Measurements from ENCODE around the gene EFCAB14. TPM values are rescaled to one million over a fixed set of nuclear protein-coding genes. Genes with fewer than 3 reads are reported as not detected.
"Not testable (repeated sequence)": the region's sequence is repeated elsewhere in the genome, so short reads cannot be mapped to it uniquely, and the experiment has no call there.

EFCAB14 gene
- total RNA-seq, 1 donor from 2014 or later: 99.8 TPM

DNA sequence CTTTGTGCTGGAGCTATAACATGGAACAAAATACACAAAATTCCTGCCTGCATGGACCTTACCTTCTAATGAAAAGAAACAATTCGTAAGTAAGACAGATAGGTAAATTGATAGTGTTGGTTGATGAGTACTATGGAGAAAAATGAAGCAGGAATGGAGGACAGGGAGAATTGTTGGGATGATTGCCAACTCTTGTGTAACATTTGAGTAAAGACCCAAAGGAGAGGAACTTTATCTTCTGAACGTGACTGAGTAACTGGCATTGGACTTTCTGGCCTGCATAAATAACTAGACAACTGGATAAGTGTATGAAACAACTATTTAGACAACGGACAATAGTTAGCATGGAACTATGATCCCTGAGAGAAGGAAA, 6.8 kb upstream of the EFCAB14 start:
- no peaks in the 10 kb centered on the region for H3K9me3 ChIP-seq
- no peak overlapping the region for H3K4me3 ChIP-seq
- H3K36me3 ChIP-seq: no peaks in the 10 kb centered on the region
- no peak for DNase-seq (ENCODE audit: low spot score in 2 of 2)
- H3K27ac ChIP-seq: no peak overlapping the region
- H3K27me3 ChIP-seq: no peaks in the 10 kb centered on the region
- H3K4me1 ChIP-seq: no peaks in the 10 kb centered on the region
- intact Hi-C loops (cut with DNase I): loop anchor here (2.0 to 10.0 kb wide), 2 partner anchors 249 to 281 kb away; no protein-coding TSS in a partner anchor
- TF ChIP-seq, protein P1, sequence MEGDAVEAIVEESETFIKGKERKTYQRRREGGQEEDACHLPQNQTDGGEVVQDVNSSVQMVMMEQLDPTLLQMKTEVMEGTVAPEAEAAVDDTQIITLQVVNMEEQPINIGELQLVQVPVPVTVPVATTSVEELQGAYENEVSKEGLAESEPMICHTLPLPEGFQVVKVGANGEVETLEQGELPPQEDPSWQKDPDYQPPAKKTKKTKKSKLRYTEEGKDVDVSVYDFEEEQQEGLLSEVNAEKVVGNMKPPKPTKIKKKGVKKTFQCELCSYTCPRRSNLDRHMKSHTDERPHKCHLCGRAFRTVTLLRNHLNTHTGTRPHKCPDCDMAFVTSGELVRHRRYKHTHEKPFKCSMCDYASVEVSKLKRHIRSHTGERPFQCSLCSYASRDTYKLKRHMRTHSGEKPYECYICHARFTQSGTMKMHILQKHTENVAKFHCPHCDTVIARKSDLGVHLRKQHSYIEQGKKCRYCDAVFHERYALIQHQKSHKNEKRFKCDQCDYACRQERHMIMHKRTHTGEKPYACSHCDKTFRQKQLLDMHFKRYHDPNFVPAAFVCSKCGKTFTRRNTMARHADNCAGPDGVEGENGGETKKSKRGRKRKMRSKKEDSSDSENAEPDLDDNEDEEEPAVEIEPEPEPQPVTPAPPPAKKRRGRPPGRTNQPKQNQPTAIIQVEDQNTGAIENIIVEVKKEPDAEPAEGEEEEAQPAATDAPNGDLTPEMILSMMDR (IDR thresholded peaks at IDR 0.05): no peak

DNA sequence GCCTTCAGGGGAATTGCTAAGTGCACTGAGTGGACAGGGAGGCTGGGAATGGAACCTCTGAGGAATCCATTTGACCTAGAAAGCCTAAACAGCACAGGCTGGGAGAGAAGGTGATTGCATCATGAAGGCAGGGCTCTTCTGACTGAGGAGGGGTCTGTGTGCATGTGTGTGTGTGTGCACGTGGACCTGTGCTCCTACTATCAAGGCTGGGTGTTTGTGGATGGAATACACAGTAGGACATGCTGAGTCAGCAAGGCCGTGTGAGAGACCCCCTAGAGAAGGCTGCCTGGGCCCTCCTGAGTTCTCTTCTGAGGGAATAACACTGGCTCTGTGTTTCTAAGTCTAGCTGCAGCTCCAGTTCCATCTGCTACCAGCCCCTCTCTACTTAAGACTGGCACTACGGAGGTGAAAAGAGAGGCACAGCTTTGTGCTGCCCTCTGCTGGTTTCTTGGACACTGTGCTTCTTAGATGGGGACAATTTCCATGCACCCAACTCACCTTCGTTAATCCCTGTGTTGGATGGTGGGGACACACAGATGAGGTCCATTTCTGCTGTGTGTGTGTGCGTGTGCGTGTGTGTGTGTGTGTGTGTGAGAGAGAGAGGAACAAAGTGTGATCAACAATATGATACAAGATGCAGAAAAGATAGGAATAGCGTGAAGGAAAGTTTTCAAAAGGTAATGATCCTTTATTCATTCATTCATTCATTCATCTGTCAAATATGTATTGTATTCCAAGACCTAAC, 6.2 kb upstream of the EFCAB14 start:
- Histone ChIP-seq H3K4me1 (no peaks in the 10 kb centered on the region), H3K27me3 (no peaks in the 10 kb centered on the region), H3K36me3 (no peaks in the 10 kb centered on the region), H3K4me3 (no peak overlapping the region), H3K27ac (no peak overlapping the region), H3K9me3 (no peaks in the 10 kb centered on the region)
- intact Hi-C loops (cut with DNase I): loop anchor here (2.0 to 10.0 kb wide), 2 partner anchors 248 to 280 kb away; no protein-coding TSS in a partner anchor
- TF ChIP-seq, protein P1 (IDR thresholded peaks at IDR 0.05): peak; percentile 65 to 83 (median 66)
- peak in 1 of 2 donors; percentile 80 for DNase-seq (ENCODE audit: low spot score in 2 of 2)

DNA sequence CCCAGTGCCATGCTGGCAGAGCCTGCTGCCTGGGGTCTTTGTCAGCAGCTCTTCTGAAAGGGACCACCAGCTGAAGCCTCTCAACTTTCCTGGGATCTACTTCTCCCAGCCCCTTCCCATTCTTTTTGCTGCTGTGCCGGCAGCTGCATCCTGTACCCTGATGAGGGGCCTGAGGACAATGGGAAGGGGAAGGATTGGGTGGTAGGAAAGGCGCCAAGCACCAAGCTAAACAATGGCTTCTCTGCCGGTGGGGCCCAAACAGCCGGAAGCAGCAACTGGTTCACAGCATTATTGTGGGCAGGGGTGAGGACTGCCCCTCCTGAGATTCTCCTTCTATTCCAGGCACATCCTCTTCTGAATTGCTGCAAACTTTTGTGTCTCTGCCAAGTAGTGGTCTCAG, 5.0 kb upstream of the EFCAB14 start:
- Histone ChIP-seq H3K27me3 (no peaks in the 10 kb centered on the region), H3K4me1 (peaks cover 0 to 5% of the 10 kb centered on the region in 2 donors), H3K36me3 (no peaks in the 10 kb centered on the region), H3K9me3 (no peaks in the 10 kb centered on the region), H3K4me3 (no peak overlapping the region), H3K27ac (no peak overlapping the region)
- TF ChIP-seq, protein P1 (IDR thresholded peaks at IDR 0.05): no peak
- intact Hi-C loops (cut with DNase I): loop anchor here (1.0 to 10.0 kb wide), 3 partner anchors 247 to 318 kb away; no protein-coding TSS in a partner anchor
- DNase-seq (ENCODE audit: low spot score in 2 of 2): no peak

DNA sequence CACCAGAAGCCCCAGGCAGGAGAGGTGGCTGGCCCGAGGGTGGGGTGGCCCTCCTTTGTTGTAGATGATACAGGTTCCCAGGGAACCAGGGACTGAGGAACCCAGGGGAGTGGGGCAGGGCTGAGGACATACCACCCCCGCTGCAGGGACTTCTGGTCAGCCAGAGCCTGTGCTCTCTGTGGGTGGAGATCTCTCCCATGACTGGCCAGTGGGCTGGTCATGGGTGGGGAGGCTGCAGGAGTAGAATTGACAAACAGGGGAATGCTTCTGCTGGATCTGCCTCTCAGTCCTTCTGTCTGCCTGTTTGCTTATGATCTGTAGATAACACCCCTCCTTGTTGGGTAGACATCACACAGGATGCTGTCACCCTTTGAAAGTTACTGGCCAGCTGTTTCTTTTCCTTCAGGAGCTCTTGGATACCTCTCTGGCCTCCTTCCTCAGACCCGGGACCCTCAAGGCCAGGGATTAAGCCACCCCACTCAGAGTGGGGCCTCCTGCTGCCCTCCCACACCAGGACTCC, 2.8 kb upstream of the EFCAB14 start:
- TF ChIP-seq, protein P1 (IDR thresholded peaks at IDR 0.05): no peak
- H3K9me3 ChIP-seq: no peaks in the 10 kb centered on the region
- H3K4me1 ChIP-seq: peaks cover 12 to 18% of the 10 kb centered on the region in 2 donors
- DNase-seq (ENCODE audit: low spot score in 2 of 2): no peak
- no peaks in the 10 kb centered on the region for H3K27me3 ChIP-seq
- H3K27ac ChIP-seq: no peak overlapping the region
- no peaks in the 10 kb centered on the region for H3K36me3 ChIP-seq
- intact Hi-C loops (cut with DNase I): loop anchor here (10.0 kb wide), 1 partner anchor 277 kb away; no protein-coding TSS in a partner anchor
- no peak overlapping the region for H3K4me3 ChIP-seq

DNA sequence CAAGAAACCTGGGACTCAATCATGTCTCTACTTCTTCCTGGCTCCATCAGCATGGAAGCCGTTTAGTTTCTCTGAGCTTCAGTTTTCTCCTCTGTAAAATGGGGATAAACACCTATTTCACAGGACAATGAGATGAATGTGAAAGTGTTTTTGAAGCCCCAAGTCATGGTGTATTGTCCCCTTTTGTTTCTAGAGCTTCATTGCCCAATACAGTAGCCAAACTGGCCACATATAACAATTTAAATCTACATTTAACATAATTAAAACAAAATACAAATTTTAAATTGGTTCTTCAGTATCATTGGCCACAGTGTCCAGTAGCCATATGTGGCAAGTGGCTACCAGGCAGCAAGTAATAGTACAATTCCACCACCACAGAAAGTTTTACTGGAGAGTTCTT, 2.3 kb upstream of the EFCAB14 start:
- Histone ChIP-seq H3K27me3 (no peaks in the 10 kb centered on the region), H3K9me3 (no peaks in the 10 kb centered on the region), H3K27ac (no peak overlapping the region), H3K4me3 (no peak overlapping the region), H3K4me1 (peaks cover 12 to 20% of the 10 kb centered on the region in 2 donors), H3K36me3 (no peaks in the 10 kb centered on the region)
- intact Hi-C loops (cut with DNase I): loop anchor here (10.0 kb wide), 1 partner anchor 276 kb away; no protein-coding TSS in a partner anchor
- TF ChIP-seq, protein P1 (IDR thresholded peaks at IDR 0.05): no peak
- no peak for DNase-seq (ENCODE audit: low spot score in 2 of 2)

DNA sequence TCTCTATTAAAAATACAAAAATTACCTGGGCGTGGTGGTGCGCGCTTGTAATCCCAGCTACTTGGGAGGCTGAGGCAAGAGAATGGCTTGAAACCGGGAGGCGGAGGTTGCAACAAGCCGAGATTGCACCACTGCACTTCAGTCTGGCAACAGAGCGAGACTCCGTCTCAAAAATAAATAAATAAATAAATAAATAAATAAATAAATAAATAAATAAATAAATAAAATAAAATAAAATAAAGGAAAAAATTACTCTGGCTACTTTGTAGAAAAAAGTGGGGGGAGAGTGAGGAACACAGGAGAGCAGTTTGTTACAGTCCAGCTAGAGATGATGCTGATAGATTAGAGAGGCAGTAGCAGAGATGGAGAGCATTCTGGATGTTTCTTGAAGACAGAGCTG, 1.4 kb upstream of the EFCAB14 start:
- not testable (repeated sequence) for H3K27ac ChIP-seq; DNase-seq (ENCODE audit: low spot score in 2 of 2); H3K9me3 ChIP-seq; H3K27me3 ChIP-seq; H3K4me3 ChIP-seq; H3K36me3 ChIP-seq
- intact Hi-C loops (cut with DNase I): loop anchor here (10.0 kb wide), 1 partner anchor 276 kb away; no protein-coding TSS in a partner anchor
- peaks cover 12 to 22% of the 10 kb centered on the region in 2 donors for H3K4me1 ChIP-seq

Measured in ascending aorta (tissue), 2 donors.